Skeletal muscle satellite cell (primary cell): ENCODE data around the gene NAMPT.
A peak's percentile ranks its signal among the peaks of the same experiment; 100 is the strongest.
"Not testable (repeated sequence)": the region's sequence is repeated elsewhere in the genome, so short reads cannot be mapped to it uniquely, and the experiment has no call there.

Experiments
- H3K27me3 ChIP-seq: 2 replicates; pipeline ENCODE4 v1.7.0; 2013; ENCODE audit warnings: low read length; ENCODE audit not compliant: control insufficient read depth, insufficient read depth
- H3K36me3 ChIP-seq: 2 replicates; pipeline ENCODE4 v1.7.0; 2013; ENCODE audit warnings: mild to moderate bottlenecking, control low read depth, low read length; ENCODE audit not compliant: insufficient read depth
- H3K4me1 ChIP-seq: 2 replicates; pipeline ENCODE4 v1.7.0; 2013; ENCODE audit warnings: low read length; ENCODE audit not compliant: control insufficient read depth, insufficient read depth
- H3K4me2 ChIP-seq: 2 replicates; pipeline ENCODE4 v1.7.0; 2013; ENCODE audit warnings: mild to moderate bottlenecking, low read length
- H3K4me3 ChIP-seq: 2 replicates; pipeline ENCODE4 v1.7.0; 2013; ENCODE audit warnings: low read length
- H3K9ac ChIP-seq: 2 replicates; pipeline ENCODE4 v1.7.0; 2013; ENCODE audit warnings: mild to moderate bottlenecking, low read depth, low read length, moderate library complexity
- H3K9me3 ChIP-seq: replicated peaks from 2 replicates; pipeline ENCODE4 v1.7.0; 2013; ENCODE audit warnings: mild to moderate bottlenecking, control low read depth, low read length

NAMPT gene

DNA sequence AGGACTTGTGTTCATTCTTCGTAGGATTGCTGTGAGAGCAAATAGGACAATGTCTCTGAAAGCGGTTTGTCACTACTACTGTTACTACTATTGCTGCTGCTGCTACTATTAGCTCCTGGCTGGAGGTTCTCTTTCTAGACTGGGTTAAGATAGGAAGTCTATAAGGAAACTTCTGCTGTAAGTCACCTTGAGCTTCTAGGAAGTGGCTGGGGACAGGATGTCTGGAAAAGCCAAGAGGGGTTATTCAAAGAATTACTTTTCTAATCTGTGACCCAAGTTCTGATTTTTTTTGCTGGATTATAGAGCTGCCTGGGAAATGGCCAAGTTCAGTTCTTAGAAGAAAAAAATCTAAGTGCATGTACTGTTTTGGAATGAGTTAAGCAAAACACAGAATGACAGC is 62.2 kb downstream of the NAMPT start:
- Histone ChIP-seq H3K4me2 (no peak overlapping the region), H3K4me1 (peaks cover 12% of the 10 kb centered on the region), H3K4me3 (no peak overlapping the region), H3K27me3 (no peaks in the 10 kb centered on the region), H3K9me3 (no peaks in the 10 kb centered on the region), H3K36me3 (no peaks in the 10 kb centered on the region), H3K9ac (no peak overlapping the region)

GRCh38 chr7:106220307-106220706 is 64.5 kb downstream of the NAMPT start:
- no peak overlapping the region for H3K4me3 ChIP-seq
- H3K4me2 ChIP-seq: no peak overlapping the region
- peaks cover 28% of the 10 kb centered on the region for H3K4me1 ChIP-seq

DNA sequence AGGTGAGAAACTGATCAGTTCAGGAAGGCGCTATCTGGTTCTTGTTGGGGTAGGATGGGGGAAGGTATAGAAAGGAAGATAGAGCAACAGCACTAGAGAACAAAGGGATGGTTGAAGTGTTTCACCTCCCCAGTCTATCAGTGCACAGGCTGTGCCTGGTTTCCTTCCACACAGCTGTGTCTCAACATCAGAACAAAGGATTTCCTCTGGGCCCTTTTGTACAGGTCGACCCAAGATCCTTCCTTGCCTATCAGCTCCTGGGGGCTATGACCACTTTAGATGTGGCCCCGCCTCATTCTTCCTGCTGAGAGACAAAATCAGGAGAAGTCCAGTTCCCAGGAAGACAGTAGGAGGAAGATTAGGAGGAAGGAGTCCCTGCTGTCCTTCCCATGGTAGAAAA is 65.6 kb downstream of the NAMPT start:
- Histone ChIP-seq H3K36me3 (no peaks in the 10 kb centered on the region), H3K9me3 (no peaks in the 10 kb centered on the region), H3K27me3 (no peaks in the 10 kb centered on the region), H3K4me3 (no peak overlapping the region), H3K4me2 (no peak overlapping the region), H3K4me1 (peaks cover 22% of the 10 kb centered on the region), H3K9ac (no peak overlapping the region)

More at GRCh38 chr7:106220307-106220706, 64.5 kb downstream of the NAMPT start:
- H3K27me3 ChIP-seq: no peaks in the 10 kb centered on the region
- no peaks in the 10 kb centered on the region for H3K36me3 ChIP-seq
- no peak overlapping the region for H3K9ac ChIP-seq
- no peaks in the 10 kb centered on the region for H3K9me3 ChIP-seq

DNA sequence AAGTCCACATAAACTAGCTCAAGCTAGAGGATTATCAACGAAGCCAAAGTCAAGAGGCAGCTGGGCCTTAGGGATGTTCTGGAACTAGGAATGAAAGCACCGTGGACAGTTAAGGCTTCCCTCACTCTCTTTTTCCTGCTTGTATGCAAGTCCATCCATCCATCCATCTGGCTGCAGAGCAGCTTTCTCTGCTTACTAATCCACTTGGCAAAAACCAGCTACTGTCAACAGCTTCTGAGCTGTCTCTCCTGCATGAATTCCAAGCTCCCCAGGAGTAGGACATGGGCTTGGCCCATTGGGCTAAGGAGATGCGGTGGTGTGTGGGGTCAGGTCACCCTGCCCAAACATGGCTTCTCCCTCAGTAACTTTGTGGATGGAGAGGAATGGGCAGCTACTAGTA is 66.2 kb downstream of the NAMPT start:
- H3K9me3 ChIP-seq: no peaks in the 10 kb centered on the region
- no peak overlapping the region for H3K4me2 ChIP-seq
- H3K4me3 ChIP-seq: no peak overlapping the region
- no peaks in the 10 kb centered on the region for H3K27me3 ChIP-seq
- H3K36me3 ChIP-seq: no peaks in the 10 kb centered on the region
- no peak overlapping the region for H3K9ac ChIP-seq
- H3K4me1 ChIP-seq: peaks cover 22% of the 10 kb centered on the region

DNA sequence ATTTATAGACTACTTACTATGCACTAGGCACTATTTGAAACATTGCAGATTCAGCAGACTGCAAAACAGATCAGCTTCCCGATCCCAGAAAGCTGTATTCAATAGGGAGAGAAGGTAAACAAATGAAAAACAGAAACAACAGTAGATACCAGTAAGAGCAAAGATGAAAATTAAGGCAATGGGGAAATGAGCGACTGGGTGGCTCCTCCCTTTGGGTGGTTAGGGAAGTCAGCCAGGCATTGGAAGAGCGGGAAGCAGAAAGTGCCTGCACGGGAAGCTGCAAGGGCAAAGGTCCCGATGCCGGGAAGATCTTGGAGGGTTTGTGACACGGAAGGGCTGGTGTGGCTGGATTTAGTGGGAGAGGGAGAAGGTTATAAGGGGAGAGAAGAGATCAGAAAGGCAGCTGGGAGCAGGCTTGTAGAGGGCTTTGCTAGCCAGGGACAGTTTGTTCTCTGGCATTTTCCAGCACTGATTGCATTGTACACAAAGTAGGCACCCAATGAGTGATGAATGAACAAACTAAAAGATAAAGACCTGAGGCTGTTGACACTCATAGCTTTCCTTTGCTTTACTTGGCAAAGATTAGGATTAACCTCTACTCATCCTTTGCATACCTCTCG is 67.8 kb downstream of the NAMPT start:
- Histone ChIP-seq H3K4me1 (peaks cover 22% of the 10 kb centered on the region), H3K4me3 (peak overlapping the region; percentile 58), H3K9ac (peak overlapping the region; percentile 21), H3K27me3 (no peaks in the 10 kb centered on the region), H3K9me3 (no peaks in the 10 kb centered on the region), H3K36me3 (no peaks in the 10 kb centered on the region), H3K4me2 (peak overlapping the region; percentile 83)

- no peaks in the 10 kb centered on the region for H3K27me3 ChIP-seq
Measured at GRCh38 chr7:106216517-106216922, 68.3 kb downstream of the NAMPT start.

DNA sequence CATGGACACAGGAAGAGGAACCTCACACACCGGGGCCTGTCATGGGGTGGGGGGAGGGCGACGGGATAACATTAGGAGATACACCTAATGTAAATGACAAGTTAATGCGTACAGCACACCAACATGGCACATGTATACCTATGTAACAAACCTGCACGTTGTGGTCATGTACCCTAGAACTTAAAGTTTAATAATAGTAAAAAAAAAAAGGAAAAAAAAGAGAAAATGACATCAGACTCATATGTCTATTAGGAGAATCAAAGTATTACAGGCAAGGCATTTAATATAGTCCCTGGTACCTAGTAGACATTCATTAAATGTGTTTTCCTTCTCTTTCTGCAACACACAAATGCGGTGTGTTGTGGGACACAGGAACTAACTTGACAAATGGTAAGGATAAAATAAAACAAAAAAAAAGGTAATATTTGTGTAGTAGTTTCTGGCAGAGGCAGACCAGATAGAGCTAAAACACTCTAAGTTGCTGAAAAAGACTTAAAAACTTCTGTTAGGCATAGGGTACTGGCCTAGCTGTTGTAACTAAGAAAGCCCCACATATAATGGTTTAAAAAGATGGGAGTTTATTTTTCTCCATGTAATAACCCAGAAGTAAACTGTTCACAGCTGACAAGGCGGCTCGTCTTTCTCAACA is 68.8 kb downstream of the NAMPT start:
- Histone ChIP-seq H3K27me3 (no peaks in the 10 kb centered on the region), H3K4me2 (peak overlapping the region; percentile 58), H3K36me3 (no peaks in the 10 kb centered on the region), H3K9ac (peak overlapping the region; percentile 57), H3K4me3 (no peak overlapping the region), H3K9me3 (no peaks in the 10 kb centered on the region), H3K4me1 (peaks cover 22% of the 10 kb centered on the region)

More at GRCh38 chr7:106216517-106216922, 68.3 kb downstream of the NAMPT start:
- no peaks in the 10 kb centered on the region for H3K36me3 ChIP-seq
- no peaks in the 10 kb centered on the region for H3K9me3 ChIP-seq
- H3K4me3 ChIP-seq: peak overlapping the region; percentile 58
- peak overlapping the region; percentile 83 for H3K4me2 ChIP-seq
- peak overlapping the region; percentile 57 for H3K9ac ChIP-seq
- peaks cover 22% of the 10 kb centered on the region for H3K4me1 ChIP-seq

- not testable (repeated sequence) for H3K9me3 ChIP-seq, H3K27me3 ChIP-seq, H3K9ac ChIP-seq, H3K36me3 ChIP-seq, H3K4me2 ChIP-seq, H3K4me1 ChIP-seq, H3K4me3 ChIP-seq
Measured at GRCh38 chr7:106208944-106209343, 75.8 kb downstream of the NAMPT start.

DNA sequence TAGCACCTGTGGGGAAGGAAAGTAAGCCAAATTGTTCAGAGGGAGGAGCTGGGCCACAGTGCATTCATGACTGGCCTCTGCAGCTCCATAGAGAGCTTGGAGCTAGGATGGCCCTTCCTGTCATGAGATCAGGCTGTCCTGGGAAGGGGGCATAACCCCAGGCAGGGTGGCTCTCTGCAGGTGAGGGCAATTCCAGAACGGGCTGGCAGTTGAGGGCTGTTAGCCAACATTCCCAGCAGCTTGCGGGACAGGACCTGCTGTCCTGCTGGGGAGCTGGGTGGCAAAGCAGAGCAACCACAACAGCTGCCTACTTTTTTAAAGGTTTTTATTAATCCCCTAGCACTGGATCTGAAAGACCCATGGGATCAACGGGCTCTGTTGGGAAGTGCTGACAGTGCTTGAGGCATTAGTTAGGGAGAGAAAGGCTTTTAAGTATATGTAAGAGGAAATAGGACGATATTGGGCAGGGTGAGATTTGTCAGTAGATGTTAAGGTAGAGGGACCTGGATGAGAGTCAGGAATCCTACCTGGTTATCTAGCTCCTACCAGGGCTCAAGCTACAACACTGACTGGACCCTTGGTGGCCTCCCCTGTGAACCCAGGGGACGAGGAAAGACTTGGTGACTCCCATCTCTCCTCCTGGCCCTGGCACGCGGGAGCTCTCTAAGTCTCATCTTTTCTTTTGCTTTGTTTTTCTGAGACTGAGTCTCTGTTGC is 77.8 kb downstream of the NAMPT start:
- Histone ChIP-seq H3K4me1 (no peaks in the 10 kb centered on the region), H3K4me3 (no peak overlapping the region)

GRCh38 chr7:106205621-106206222 is 79.1 kb downstream of the NAMPT start:
- Histone ChIP-seq H3K36me3 (no peaks in the 10 kb centered on the region), H3K4me2 (no peak overlapping the region), H3K9ac (no peak overlapping the region)

More for the DNA sequence above, 77.8 kb downstream of the NAMPT start:
- Histone ChIP-seq H3K36me3 (no peaks in the 10 kb centered on the region), H3K9ac (no peak overlapping the region), H3K4me2 (no peak overlapping the region), H3K9me3 (no peaks in the 10 kb centered on the region), H3K27me3 (no peaks in the 10 kb centered on the region)

DNA sequence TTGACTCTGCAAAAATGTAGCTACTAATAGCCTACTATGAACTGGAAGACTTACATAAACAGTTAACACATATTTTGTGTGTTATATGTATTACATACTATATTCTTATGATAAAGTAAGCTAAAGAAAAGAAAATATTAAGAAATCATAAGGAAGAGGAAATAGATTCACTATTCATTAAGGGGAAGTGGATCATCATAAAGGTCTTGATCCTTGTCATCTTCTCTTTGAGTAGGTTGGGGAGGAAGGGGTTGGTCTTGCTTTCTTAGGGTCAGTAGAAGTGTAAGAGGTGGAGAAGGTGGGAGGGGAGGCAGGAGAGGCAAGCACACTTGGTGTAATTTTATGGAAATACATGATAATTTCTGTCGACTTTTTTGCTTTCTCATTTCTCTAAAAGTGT is 81.3 kb downstream of the NAMPT start:
- no peaks in the 10 kb centered on the region for H3K4me1 ChIP-seq
- H3K9ac ChIP-seq: no peak overlapping the region
- H3K4me3 ChIP-seq: no peak overlapping the region
- H3K4me2 ChIP-seq: no peak overlapping the region
- H3K27me3 ChIP-seq: no peaks in the 10 kb centered on the region
- H3K9me3 ChIP-seq: no peaks in the 10 kb centered on the region
- H3K36me3 ChIP-seq: no peaks in the 10 kb centered on the region

More at GRCh38 chr7:106205621-106206222, 79.1 kb downstream of the NAMPT start:
- Histone ChIP-seq H3K4me3 (no peak overlapping the region), H3K4me1 (no peaks in the 10 kb centered on the region), H3K9me3 (no peaks in the 10 kb centered on the region), H3K27me3 (no peaks in the 10 kb centered on the region)
